GM18873 (cell line): ENCODE measurements around the gene KPTN.

ENCODE experiments used
- ATAC-seq: cut with Tn5 transposase; IDR thresholded peaks from one replicate; pipeline ENCODE4 v1.9.1; 2021; ENCODE audit warnings: mild to moderate bottlenecking, moderate library complexity, moderate number of reproducible peaks; ENCODE audit not compliant: unreplicated experiment, low FRiP score

The KPTN gene

DNA sequence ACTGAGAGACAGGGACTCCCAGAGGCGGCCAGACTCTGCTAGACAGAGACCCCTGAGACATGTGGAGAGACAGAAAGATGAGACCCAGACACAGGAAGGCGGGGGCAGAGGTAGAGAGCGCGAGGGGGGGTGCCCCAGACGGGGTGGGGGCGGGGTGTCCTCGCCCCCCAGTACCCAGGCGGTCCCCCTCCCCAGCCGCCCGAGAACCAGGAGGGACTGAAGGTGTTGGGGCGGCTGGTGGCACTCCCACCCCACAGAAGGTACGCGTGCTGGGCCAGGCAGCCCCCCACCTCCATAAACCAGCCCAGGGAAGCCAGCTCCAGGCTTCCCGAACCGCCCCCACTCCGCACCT, 12.7 kb downstream of the KPTN start:
- ATAC-seq = no peak

- no peak for ATAC-seq
These were observed 13.4 kb downstream of the KPTN start for GRCh38 chr19:47470447-47471195.

DNA sequence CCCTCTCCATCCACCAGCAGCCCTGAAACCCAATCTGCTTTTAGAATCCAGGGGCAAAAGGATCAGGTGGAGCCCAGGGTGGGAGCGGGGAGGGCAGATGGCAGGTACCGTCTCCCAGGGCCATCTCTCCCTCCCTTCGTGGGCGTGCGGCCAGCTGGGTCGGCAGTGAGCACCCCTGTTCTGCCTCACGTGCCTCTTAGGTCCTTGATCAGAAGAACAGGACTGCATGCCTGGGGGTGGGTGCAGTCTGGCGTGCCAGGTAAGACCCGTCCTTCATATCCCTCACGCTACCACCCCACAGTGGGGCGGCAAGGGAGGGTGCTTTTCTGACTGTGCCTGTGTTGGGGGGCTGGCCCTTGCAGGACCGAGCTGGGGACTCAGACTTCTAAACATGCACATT, 14.3 kb downstream of the KPTN start:
- no peak for ATAC-seq

GRCh38 chr19:47469363-47469700, 14.7 kb downstream of the KPTN start:
- no peak for ATAC-seq

DNA sequence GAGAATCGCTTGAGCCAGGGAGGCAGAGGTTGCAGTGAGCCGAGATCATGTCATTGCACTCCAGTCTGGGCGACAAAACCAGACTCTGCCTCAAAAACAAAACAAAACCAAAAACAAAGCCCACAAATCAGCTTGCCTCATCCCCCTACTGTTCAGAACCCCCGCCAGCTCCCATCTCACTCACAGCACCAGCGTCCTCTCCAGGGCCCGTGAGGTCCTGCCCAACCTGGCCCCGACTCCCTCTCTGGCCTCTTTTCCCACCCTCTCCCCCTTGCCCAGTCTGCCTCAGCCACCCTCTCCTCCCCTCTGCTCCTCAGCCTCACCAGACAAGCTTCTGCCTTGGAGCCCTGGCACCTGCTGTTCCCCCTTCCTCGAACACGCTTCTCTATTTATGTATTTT, 16.1 kb downstream of the KPTN start:
- ATAC-seq = no peak

- no peak for ATAC-seq
These were observed 18.1 kb downstream of the KPTN start for GRCh38 chr19:47465957-47466356.

GRCh38 chr19:47464675-47465419, 19.2 kb downstream of the KPTN start:
- no peak for ATAC-seq

- no peak for ATAC-seq
These were observed 22.1 kb downstream of the KPTN start for GRCh38 chr19:47461876-47462275.

- ATAC-seq = no peak
These were observed 24.5 kb downstream of the KPTN start for GRCh38 chr19:47459477-47459876.

DNA sequence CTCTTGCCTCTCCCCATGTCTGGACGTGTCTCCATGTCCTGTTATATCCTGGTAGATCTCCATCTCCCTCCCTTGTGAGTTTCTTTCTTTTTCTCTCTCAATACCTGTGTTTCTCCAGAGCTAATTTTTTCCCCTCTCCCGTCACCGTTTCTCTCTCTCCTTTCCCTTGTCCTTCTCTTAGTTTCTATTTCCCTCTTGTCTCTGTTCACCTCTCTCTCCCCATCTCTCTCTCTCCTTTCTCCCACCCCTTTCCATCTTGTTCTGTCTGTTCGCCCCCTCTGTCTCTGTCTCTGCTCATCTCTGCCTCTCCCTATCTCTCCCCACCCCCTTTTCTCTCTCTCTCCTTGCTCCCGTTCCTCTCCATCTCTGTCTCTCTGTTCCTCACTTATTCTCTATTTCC, 25.3 kb downstream of the KPTN start:
- no peak for ATAC-seq

- no peak for ATAC-seq
These were observed 27.1 kb downstream of the KPTN start for GRCh38 chr19:47456721-47457474.

DNA sequence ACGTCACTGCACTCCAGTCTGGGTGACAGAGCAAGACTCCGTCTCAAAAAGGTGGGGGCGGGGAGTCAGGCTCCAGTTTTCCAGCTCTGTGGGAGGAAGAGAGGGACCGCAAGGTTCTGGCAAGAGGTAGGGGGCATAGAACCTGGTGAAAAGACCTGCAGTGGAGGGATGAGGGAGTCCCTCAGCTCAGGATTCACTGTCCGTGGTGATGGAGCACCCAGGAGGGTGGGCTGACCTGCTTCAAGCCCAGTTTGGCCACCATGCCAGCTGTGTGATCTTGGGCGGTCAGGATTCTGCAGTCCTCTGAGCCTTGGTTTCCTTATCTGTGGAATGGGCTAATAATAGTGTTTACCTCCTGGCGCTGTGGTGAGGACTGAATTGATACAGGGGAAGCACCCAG, 33.5 kb downstream of the KPTN start:
- ATAC-seq = no peak

DNA sequence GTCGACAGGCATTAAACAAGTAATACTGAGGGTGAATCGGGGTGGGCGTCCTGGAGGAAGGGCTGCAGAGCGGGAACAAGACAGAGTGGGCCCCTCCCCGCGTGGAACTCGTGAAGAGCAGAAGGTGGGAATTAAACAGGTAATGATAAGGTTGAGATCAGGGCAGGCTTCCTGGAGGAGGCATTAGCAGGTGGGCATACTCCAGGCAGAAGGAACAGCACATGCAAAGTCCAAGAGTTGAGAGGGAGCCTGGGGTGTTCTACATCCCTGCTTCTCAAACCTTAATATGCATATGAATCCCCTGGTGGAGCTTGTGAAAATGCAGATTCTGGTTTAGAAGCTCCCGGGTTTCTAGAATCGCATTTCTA, 35.7 kb downstream of the KPTN start:
- no peak for ATAC-seq

DNA sequence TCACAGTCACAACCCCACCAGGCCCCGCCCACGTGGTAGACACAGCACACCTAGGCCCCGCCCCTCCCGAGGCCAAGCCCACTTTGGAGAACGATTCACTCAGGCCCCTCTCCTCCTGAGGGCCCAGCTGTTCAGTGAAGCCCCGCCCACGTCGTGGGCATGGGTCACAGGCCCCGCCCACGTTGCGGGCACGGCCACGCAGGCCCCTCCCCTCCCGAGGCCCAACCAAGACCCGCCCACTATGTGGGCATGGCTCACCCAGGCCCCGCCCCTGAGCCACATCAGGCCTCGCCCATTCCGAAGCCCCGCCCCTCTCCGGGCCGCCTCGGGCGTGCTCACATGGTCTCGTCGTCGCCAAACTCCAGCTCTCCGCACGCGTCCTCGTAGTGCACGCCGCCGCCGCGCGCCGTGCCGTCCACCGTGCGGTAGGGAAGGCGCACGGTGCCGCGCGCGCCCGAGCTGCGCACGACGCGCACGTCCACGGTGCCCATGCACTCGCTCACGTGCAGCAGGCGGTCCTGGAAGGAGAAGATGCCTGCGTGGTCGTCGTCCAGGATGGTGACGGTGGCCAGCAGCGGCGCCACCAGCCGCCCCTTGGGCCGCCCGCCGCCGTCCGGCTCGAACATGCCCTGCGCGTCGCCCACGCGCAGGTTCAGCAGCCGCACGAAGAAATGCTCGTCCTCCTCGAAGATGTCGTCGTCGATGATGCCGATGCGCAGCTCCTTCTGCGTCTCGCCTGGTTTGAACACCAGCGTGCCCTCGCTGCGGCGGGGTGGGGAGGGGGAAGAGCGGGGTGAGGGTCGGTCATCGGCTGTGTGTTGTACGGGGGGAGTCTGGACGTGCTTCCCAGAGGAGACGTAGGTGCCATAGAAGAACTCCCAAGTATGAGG, 36.3 kb downstream of the KPTN start:
- ATAC-seq = no peak

DNA sequence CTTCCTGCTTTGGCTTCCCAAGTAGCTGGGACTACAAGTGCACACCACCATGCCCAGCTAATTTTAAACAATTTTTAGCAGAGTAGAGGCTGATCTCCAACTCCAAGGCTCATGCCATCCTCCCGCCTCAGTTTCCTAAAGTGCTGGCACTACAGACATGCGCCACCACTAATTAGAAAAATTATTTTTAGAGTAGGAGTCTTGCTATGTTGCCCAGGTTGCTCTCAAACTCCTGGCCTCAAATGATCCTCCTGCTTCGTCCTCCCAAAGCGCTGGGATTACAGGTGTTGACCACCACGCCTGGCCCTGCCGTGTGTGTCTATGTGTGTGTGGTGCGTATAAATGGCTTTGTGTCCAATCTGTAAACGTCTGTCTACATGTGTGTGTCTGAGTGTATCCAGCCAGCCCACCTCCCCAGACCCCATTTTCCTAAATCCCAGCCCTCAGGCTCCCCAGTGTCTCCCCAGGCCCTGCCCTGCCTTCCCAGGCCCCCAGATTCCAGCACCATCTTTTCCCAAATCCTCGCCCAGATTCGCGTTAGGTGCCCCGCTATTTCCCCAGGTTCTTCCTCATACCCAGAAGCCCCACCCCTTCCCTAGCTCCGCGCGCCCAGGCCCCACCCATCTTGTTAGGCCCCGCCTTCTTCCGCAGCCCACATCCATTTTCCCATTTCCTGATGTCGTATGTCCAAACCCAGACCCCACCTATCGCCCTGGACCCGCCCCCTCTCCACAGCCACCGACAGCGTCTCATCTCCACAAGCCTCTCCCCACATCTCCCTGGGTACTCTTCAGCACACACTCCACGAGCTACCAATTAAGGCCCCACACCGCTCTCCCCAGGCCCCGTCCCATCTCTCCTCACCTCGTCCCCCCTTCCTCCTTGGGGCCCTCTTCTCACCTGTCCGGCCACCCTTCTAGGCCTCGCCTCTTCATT, 37.2 kb downstream of the KPTN start:
- no peak for ATAC-seq

- no peak for ATAC-seq
These were observed 38.0 kb downstream of the KPTN start for GRCh38 chr19:47445937-47446402.

GRCh38 chr19:47445527-47445926, 38.5 kb downstream of the KPTN start:
- no peak for ATAC-seq

GRCh38 chr19:47444388-47444821, 39.6 kb downstream of the KPTN start:
- no peak for ATAC-seq

GRCh38 chr19:47443331-47443730, 40.7 kb downstream of the KPTN start:
- ATAC-seq = no peak
